HFFc6 (cell line): ENCODE data around the gene C11orf91. TPM values are rescaled to one million over a fixed set of nuclear protein-coding genes. Genes with fewer than 3 reads are reported as not detected.

Source experiments
- DNase-seq: peaks from one replicate; pipeline ENCODE4 v3.0.0-alpha.2; 2018
- H3K27ac Mint-ChIP-seq: 2 replicates; pipeline ENCODE4 v1.8.0; 2020; ENCODE audit warnings: mild to moderate bottlenecking, mixed read lengths
- H3K27me3 Mint-ChIP-seq: 2 replicates; pipeline ENCODE4 v1.8.0; 2021; ENCODE audit warnings: mild to moderate bottlenecking, moderate library complexity, mixed read lengths; ENCODE audit not compliant: insufficient read depth
- H3K36me3 Mint-ChIP-seq: 2 replicates; pipeline ENCODE4 v1.8.0; 2021; ENCODE audit warnings: low read depth, mixed read lengths
- H3K4me1 Mint-ChIP-seq: 2 replicates; pipeline ENCODE4 v1.8.0; 2020; ENCODE audit warnings: low read depth, mixed read lengths
- H3K4me3 Mint-ChIP-seq: 2 replicates; pipeline ENCODE4 v1.8.0; 2020; ENCODE audit warnings: mild to moderate bottlenecking, moderate library complexity, mixed read lengths
- H3K9me3 Mint-ChIP-seq: 2 replicates; pipeline ENCODE4 v1.8.0; 2020; ENCODE audit warnings: mild to moderate bottlenecking, mixed read lengths
- total RNA-seq, 6 experiments: library from RNA; stranded (reverse); fragmentation: NEBNext Ultra II Directional; extraction: Animal tissue kit (Norgen Biotek cat#: 25700); gene quantifications; 2 replicates in 1 of 6; 3 replicates in 5 of 6; pipeline ENCODE4 v1.2.3, GENCODE V29; 2021
- TF ChIP-seq, protein P1 (sequence below): fragments of 200-600 bp; sonication (generic); IDR thresholded peaks from 2 replicates; pipeline ENCODE4 v1.5.0; 2021; ENCODE audit warnings: antibody characterized with exemption, mild to moderate bottlenecking

C11orf91 gene
- total RNA-seq, 6 experiments from 2014 or later = 0.59 to 0.65 (median 0.60) TPM; not detected in 2

GRCh38 chr11:33659370-33660139 lies 41.1 kb downstream of the C11orf91 start:
- no peak overlapping the region for H3K4me3 Mint-ChIP-seq
- H3K9me3 Mint-ChIP-seq = no peaks in the 10 kb centered on the region
- H3K27ac Mint-ChIP-seq = no peak overlapping the region
- no peaks in the 10 kb centered on the region for H3K27me3 Mint-ChIP-seq
- peaks cover 34% of the 10 kb centered on the region for H3K36me3 Mint-ChIP-seq
- H3K4me1 Mint-ChIP-seq = peaks cover 4% of the 10 kb centered on the region
- TF ChIP-seq, protein P1, sequence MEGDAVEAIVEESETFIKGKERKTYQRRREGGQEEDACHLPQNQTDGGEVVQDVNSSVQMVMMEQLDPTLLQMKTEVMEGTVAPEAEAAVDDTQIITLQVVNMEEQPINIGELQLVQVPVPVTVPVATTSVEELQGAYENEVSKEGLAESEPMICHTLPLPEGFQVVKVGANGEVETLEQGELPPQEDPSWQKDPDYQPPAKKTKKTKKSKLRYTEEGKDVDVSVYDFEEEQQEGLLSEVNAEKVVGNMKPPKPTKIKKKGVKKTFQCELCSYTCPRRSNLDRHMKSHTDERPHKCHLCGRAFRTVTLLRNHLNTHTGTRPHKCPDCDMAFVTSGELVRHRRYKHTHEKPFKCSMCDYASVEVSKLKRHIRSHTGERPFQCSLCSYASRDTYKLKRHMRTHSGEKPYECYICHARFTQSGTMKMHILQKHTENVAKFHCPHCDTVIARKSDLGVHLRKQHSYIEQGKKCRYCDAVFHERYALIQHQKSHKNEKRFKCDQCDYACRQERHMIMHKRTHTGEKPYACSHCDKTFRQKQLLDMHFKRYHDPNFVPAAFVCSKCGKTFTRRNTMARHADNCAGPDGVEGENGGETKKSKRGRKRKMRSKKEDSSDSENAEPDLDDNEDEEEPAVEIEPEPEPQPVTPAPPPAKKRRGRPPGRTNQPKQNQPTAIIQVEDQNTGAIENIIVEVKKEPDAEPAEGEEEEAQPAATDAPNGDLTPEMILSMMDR = no peak
- DNase-seq = no peak

DNA sequence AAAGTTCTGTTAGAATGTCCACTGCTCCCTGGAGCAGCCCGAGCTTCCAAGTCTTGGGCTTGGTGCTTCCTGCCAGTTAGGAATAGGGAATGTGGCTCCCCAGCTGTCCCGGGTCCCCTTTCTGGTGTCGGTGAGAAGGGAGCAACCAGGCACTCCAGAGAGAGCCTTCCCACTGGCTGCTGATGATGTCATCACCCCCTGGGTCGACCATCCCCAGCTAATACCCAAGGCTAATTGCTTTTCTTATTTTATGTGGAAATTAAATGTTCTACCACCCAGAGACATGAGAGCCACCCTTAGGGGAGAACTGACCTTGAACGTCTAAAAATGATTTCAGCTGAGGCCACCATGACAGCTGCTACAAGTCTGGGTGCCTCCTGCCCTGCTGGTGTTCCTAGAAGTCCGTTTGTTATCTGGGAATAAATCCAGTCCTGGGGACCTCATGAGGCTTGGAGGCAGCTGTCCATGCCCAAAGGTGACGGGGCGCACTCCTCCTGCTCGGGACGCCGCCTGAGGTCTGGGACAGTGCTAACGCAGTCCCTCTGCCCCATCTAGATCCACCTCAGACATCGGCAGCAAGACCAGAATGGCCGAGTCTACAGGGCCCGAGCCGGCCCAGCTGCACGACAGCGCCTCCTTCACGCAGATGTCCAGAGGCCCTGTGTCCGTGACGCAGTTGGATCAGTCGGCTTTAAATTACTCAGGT lies 42.3 kb downstream of the C11orf91 start:
- Mint-ChIP-seq H3K4me3 (no peak overlapping the region), H3K36me3 (peaks cover 26% of the 10 kb centered on the region), H3K27ac (no peak overlapping the region), H3K9me3 (no peaks in the 10 kb centered on the region), H3K4me1 (no peaks in the 10 kb centered on the region), H3K27me3 (no peaks in the 10 kb centered on the region)
- TF ChIP-seq, protein P1 = no peak
- no peak for DNase-seq

DNA sequence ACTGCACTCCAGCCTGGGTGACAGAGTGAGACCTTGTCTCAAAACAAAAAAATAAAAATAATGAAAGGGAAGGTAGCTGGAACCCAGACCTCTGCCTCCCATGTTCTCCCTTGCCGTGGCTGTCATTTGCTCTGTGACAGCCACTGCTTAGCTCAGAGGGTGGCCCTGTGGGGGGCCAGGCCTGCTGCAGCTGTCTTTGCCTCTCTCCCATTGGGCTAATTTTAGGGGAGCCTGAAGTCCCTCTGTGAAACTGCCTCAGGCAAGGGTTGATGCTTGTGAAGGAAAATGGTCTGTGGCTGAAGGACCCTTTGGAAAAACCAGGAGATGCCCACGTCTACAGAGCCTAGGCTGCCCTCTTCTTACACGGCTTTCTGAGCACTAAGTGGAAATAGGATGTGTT lies 42.9 kb downstream of the C11orf91 start:
- Mint-ChIP-seq H3K27ac (no peak overlapping the region), H3K36me3 (peaks cover 24% of the 10 kb centered on the region), H3K4me3 (no peak overlapping the region), H3K4me1 (peaks cover 3% of the 10 kb centered on the region), H3K9me3 (no peaks in the 10 kb centered on the region), H3K27me3 (no peaks in the 10 kb centered on the region)
- TF ChIP-seq, protein P1 = no peak
- no peak for DNase-seq

- peaks cover 21% of the 10 kb centered on the region for H3K36me3 Mint-ChIP-seq
- TF ChIP-seq, protein P1 = no peak
- peaks cover 13% of the 10 kb centered on the region for H3K4me1 Mint-ChIP-seq
- no peaks in the 10 kb centered on the region for H3K9me3 Mint-ChIP-seq
- no peak overlapping the region for H3K4me3 Mint-ChIP-seq
- no peak overlapping the region for H3K27ac Mint-ChIP-seq
- DNase-seq = no peak
- H3K27me3 Mint-ChIP-seq = no peaks in the 10 kb centered on the region
Observed at GRCh38 chr11:33656768-33657167, 43.9 kb downstream of the C11orf91 start.

GRCh38 chr11:33655842-33656600 lies 44.6 kb downstream of the C11orf91 start:
- no peak for DNase-seq
- Mint-ChIP-seq H3K27me3 (no peaks in the 10 kb centered on the region), H3K27ac (no peak overlapping the region), H3K36me3 (peaks cover 20% of the 10 kb centered on the region), H3K9me3 (no peaks in the 10 kb centered on the region), H3K4me1 (peaks cover 13% of the 10 kb centered on the region), H3K4me3 (no peak overlapping the region)
- TF ChIP-seq, protein P1 = no peak
